ENCODE results near the gene PPP1R15A. TPM values are rescaled to one million over a fixed set of nuclear protein-coding genes. Genes with fewer than 3 reads are reported as not detected.
A peak's percentile ranks its signal among the peaks of the same experiment; 100 is the strongest.
"Not testable (repeated sequence)": the region's sequence is repeated elsewhere in the genome, so short reads cannot be mapped to it uniquely, and the experiment has no call there.

The PPP1R15A gene
- total RNA-seq, 1 experiment from 2014 or later, result 36.4 TPM

DNA sequence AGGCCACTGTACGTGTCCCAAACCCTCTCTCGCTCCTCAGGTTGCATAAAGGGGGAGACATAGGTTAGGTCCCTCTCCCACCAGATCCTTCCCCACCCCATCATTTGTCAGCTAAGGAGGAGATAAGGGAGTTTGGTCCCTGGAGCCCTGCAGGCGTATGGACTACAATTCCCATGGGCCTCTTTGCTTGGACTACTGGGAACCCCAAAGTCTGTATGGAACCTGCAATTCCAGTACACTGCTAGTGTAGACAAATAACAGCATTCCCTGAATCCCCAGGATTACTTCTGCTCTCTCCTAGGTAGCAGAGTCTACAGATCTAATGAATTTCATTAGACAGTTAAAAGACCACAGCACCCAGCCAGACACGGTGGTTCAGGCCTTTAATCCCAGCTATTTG, 19.9 kb upstream of the PPP1R15A start:
- Histone ChIP-seq H3K9me3 (no peaks in the 10 kb centered on the region), H3K4me3 (no peak overlapping the region), H3K36me3 (peaks cover 23% of the 10 kb centered on the region), H3K27me3 (no peaks in the 10 kb centered on the region)
- no peak for DNase-seq

GRCh38 chr19:48853483-48853882, 18.7 kb upstream of the PPP1R15A start:
- Histone ChIP-seq H3K9me3 (no peaks in the 10 kb centered on the region), H3K27me3 (no peaks in the 10 kb centered on the region), H3K4me3 (no peak overlapping the region), H3K36me3 (peaks cover 22% of the 10 kb centered on the region)
- no peak for DNase-seq

DNA sequence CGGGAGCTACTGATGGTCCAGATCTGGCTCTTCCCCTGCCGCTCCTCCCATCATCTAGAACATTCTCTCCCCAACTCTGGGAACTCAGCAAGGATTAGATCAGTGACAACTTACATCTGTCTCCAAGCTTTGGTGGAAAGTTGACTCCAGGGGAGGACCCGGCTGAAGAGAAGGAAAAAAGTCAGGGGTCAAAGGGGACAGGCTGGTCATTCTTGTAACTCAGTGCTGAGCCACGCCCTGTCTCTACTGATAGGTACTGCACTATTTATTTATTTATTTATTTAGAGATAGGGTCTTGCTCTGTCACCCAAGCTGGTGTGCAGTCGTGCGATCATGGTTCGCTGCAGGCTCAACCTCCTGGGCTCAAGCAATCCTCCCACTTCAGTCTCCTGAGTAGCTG, 18.1 kb upstream of the PPP1R15A start:
- DNase-seq, result no peak
- no peaks in the 10 kb centered on the region for H3K27me3 ChIP-seq
- H3K4me3 ChIP-seq, result no peak overlapping the region
- H3K9me3 ChIP-seq, result no peaks in the 10 kb centered on the region
- H3K36me3 ChIP-seq, result peaks cover 23% of the 10 kb centered on the region

DNA sequence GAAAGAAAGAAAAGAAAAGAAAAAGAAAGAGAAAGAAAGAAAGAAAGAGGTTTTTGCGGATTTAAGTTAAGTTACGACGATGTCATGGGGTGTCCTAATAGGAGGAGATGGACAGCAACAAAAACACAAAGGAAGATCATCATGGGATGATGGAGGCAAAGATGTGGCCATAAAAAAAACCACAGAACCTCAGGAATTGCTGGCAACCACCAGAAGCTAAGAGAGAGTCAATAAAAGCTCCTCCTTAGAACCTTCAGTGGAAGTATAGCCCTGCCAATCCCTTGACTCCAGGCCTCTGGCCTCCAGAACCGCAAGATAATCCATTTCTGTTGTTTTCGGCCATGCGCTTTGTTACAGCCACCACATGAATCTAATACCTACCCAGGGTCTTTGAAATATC, 15.3 kb upstream of the PPP1R15A start:
- peaks cover 33% of the 10 kb centered on the region for H3K36me3 ChIP-seq
- no peak for DNase-seq
- no peaks in the 10 kb centered on the region for H3K9me3 ChIP-seq
- H3K27me3 ChIP-seq, result no peaks in the 10 kb centered on the region
- no peak overlapping the region for H3K4me3 ChIP-seq

- H3K36me3 ChIP-seq, result peaks cover 23% of the 10 kb centered on the region
- no peaks in the 10 kb centered on the region for H3K9me3 ChIP-seq
- no peak overlapping the region for H3K4me3 ChIP-seq
- no peak for DNase-seq
- H3K27me3 ChIP-seq, result no peaks in the 10 kb centered on the region
Measured at GRCh38 chr19:48858984-48859710, 13.1 kb upstream of the PPP1R15A start.

DNA sequence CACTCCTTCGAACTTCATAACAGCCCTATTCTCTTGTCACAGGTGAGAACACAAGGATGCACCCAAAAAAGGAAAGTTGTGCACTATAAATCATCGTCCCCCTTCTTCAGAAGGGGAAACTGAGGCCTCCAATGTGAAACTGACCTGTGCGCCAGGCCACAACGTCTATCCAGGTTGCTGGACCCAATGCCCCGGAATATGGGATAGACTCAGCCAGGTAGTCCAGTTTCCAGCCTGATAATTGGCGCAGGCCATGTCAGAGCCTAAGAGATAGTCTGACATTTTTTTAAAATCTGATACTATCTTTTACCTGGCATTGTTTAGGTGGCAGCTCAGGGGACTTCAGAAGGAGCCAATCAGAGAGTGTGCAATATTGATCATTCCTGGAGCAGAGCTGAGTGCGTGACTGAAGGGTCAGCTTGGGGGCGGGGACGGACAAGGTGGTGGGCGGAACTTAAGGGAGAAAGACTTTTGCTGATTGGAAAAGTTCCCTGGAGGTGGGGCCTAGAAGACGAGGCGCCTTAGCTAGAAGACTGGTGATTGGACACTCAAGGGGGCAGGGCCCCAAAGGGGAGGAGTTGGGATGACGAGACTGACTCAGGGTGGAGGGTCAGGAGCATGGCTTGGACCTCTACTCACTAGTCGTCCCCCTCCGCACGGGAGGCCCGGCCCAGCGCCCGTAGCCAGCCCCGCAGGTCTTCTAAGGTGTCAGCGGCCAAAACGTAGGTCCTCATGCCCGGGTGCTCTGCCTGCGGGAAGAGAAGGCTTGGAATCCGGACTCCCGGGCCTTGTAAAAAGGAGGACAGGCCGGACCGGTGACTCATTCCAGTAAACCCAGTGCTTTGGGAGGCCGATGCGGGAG, 12.3 kb upstream of the PPP1R15A start:
- no peaks in the 10 kb centered on the region for H3K9me3 ChIP-seq
- peak; percentile 13 for DNase-seq
- H3K27me3 ChIP-seq, result no peaks in the 10 kb centered on the region
- peaks cover 28% of the 10 kb centered on the region for H3K36me3 ChIP-seq
- H3K4me3 ChIP-seq, result no peak overlapping the region

DNA sequence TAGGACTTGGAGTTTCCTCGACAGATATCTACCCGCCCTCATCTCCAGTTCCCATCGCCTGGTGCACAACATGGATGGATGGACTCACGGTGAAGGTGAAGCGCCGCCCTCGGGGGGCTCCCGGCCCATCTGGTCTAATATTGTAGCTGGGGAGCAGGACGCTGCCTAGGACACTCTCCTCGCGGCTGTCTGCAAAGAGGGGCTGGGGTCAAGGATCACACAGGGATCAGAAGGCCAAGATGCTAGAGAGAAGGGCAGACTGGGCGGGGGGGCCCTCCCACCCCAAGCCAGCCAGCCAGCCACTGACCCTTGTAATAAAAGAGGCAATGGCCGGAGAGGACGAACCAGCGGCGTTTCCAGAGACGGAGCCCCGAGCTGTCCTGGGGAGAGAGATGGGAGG, 10.9 kb upstream of the PPP1R15A start:
- no peaks in the 10 kb centered on the region for H3K9me3 ChIP-seq
- H3K4me3 ChIP-seq, result no peak overlapping the region
- H3K27me3 ChIP-seq, result no peaks in the 10 kb centered on the region
- peaks cover 29% of the 10 kb centered on the region for H3K36me3 ChIP-seq
- DNase-seq, result no peak

- H3K9me3 ChIP-seq, result no peaks in the 10 kb centered on the region
- H3K36me3 ChIP-seq, result peaks cover 24% of the 10 kb centered on the region
- DNase-seq, result no peak
- H3K27me3 ChIP-seq, result no peaks in the 10 kb centered on the region
- no peak overlapping the region for H3K4me3 ChIP-seq
Measured at GRCh38 chr19:48862827-48863226, 9.4 kb upstream of the PPP1R15A start.

- DNase-seq, result no peak
- H3K36me3 ChIP-seq, result peaks cover 7% of the 10 kb centered on the region
- no peak overlapping the region for H3K4me3 ChIP-seq
- no peaks in the 10 kb centered on the region for H3K9me3 ChIP-seq
- H3K27me3 ChIP-seq, result no peaks in the 10 kb centered on the region
Measured at GRCh38 chr19:48866692-48867091, 5.5 kb upstream of the PPP1R15A start.

DNA sequence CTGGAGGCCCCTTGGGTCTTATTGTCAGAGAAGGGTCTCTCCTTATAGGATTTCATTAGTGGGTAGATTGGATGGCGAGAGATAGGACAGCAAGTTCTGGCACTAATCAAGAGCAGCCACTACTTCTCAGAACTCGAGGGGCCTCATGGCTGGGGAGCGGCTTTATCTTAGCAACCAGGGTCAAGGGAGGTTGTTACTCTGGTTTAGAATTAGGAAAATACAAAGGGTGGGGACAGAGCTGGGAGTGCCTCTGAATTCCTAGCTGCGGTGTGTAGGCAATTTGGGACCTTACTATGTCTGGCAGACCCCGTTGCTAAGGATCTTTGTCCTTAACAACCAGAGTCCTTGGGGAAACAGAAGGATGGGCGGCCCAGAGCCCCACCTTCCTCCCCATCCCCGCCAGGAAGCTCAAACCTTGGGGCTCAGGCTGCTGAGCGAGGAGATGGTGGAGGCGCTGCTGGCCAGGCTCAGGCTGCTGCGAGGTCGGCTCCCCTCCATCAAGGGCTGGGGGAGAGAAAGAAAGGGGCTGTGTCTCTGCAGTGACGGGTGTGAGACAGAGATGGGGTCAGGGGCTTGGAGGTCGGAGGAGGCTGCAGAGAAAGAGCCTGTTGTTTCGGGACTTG, 5.0 kb upstream of the PPP1R15A start:
- no peaks in the 10 kb centered on the region for H3K27me3 ChIP-seq
- peaks cover 7% of the 10 kb centered on the region for H3K36me3 ChIP-seq
- peak overlapping the region; percentile 43 for H3K4me3 ChIP-seq
- DNase-seq, result no peak
- H3K9me3 ChIP-seq, result no peaks in the 10 kb centered on the region

DNA sequence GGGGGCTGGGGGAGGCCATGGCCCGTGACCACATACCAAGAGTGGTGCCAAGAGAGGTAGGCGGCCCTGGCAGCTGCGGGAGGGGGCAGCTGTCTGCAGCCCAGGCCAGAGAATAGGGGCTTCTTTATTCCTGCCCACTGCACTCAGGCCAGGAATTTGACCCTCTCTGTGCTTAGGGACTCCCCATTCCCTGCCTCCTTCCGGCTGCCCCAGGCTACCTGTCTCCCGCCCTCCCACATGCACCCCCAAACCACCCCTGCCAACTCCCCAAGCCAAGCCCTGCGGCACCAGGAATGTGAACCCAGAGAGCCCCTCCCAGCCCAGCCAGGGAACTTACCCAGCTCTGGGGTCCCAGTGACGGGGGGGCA, 4.5 kb upstream of the PPP1R15A start:
- DNase-seq, result no peak
- no peaks in the 10 kb centered on the region for H3K9me3 ChIP-seq
- H3K36me3 ChIP-seq, result peaks cover 11% of the 10 kb centered on the region
- no peaks in the 10 kb centered on the region for H3K27me3 ChIP-seq
- peak overlapping the region; percentile 43 for H3K4me3 ChIP-seq

DNA sequence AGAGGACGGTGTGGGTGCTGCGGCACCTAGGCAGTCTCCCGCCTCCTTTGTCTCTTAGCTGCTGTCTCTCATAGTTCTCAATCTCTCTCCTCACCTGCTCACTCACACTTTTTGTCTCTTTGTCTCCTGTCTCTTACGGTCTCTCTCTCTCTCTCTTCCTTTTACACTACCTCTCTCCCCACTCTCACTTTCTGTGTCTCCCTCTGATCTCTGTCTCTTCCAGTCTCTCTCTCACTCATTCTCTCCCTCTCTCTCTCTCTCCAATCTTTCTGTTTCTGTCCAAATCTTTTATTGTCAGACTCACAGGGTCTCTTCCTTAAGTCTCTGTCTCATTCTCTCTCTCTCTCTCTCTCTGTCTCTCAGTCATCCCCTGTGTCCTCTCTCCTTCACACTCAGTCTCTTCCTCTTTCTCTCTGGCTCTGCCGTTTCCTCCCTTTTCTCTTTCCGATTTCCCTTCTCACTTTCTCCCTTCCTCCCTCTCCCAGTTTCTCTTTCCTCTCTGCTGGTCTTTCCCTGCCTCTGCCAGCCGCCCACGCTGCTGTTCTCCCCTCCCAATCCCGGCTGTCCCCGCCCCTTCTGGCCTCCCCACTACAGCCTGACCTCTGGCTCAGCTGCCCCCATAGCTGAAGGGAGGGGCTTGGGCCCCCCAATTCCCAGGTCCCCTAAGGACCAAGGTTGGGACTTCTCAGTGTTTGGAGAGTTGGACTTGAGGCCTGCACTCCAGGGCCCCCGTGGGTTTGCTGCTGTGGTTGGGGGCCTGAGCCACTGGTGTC, 3.9 kb upstream of the PPP1R15A start, which contains the start of gene PLEKHA4:
Gene PLEKHA4 (minus strand): TSS at position 504 of the 773 bp plus-strand sequence. CDS start 997 bp downstream, outside the sequence.
- peak; percentile 90 for DNase-seq
- Histone ChIP-seq H3K27me3 (no peaks in the 10 kb centered on the region), H3K36me3 (peaks cover 17% of the 10 kb centered on the region)

GRCh38 chr19:48870048-48870447, 2.2 kb upstream of the PPP1R15A start:
- DNase-seq, result no peak
- no peak overlapping the region for H3K4me3 ChIP-seq

More for the DNA sequence above, 3.9 kb upstream of the PPP1R15A start, which contains the start of gene PLEKHA4:
- Histone ChIP-seq H3K9me3 (no peaks in the 10 kb centered on the region), H3K4me3 (peak within 1 kb of the TSS; percentile 43)

DNA sequence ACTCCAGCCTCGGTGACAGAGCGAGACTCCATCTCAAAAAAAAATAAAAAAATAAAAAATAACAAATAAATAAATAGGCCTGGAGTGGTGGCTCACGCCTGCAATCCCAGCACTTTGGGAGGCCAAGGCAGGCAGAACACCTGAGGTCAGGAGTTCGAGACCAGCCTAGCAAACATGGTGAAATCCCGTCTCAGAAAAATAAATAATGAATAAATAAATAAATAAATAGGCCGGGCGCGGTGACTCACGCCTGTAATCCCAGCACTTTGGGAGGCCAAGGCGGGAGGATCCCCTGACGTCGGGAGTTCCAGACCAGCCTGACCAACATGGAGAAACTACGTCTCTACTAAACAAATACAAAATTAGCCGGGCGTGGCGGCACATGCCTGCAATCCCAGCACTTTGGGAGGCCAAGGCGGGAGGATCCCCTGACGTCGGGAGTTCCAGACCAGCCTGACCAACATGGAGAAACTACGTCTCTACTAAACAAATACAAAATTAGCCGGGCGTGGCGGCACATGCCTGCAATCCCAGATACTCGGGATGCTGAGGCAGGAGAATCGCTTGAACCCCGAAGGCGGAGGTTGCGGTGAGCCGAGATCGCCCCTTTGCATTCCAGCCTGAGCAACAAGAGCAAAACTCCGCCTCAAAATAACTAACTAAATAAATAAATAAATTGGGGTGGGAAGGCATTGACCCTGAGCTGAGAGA, 595 bp upstream of the PPP1R15A start:
- not testable (repeated sequence) for H3K27me3 ChIP-seq, DNase-seq, H3K9me3 ChIP-seq
- Histone ChIP-seq H3K36me3 (peaks cover 43% of the 10 kb centered on the region), H3K4me3 (peak overlapping the region; percentile 96)

More at GRCh38 chr19:48870048-48870447, 2.2 kb upstream of the PPP1R15A start:
- H3K27me3 ChIP-seq, result no peaks in the 10 kb centered on the region
- H3K36me3 ChIP-seq, result peaks cover 27% of the 10 kb centered on the region
- no peaks in the 10 kb centered on the region for H3K9me3 ChIP-seq

- DNase-seq, result peak; percentile 88
- Histone ChIP-seq H3K36me3 (peaks cover 57% of the 10 kb centered on the region), H3K27me3 (no peaks in the 10 kb centered on the region), H3K9me3 (no peaks in the 10 kb centered on the region), H3K4me3 (peak overlapping the region; percentile 96)
Measured at GRCh38 chr19:48872884-48873475, 759 bp downstream of the PPP1R15A start.

Measured in MG63 (cell line).